ENCODE results near the gene DIP2B. TPM values are rescaled to one million over a fixed set of nuclear protein-coding genes. Genes with fewer than 3 reads are reported as not detected.

DIP2B gene
- polyA plus RNA-seq, 1 donor from 2014 or later, result 44.0 TPM

DNA sequence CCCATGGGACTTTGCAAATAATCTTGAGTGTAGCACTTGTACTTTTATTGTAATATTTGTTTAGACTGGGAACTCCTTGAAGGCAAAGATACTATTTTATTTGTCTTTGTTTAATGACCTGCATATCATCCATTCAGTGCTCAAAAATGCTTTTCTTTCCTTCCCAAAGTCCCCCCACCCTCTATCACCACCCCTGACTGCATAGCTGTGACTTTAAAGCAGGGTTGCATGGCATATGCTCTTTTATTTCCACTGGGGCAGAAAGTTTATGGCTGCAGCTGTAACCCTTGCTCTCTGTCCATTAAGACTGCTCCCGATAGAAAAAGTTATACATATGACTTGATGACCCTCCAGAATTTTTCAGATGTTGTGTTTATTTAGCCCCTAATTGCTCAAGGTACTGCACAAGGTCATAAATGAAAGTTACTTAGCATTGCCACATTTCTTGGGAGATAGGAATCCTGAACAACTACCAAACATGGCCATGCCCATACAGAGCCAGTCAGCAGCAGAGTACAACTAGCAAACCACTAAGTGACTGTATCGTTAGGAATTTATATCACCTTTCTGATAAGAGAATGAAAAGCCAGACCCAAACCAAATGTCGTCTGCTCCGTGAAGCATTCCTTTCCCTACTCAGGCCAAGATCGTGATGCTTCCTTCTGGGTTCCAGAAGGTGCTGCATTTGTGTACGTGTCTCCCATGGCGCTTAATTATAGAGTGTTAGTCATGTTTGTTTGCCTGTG is 114.3 kb downstream of the DIP2B start:
- Histone ChIP-seq H3K9ac (ENCODE audit: low read length) (no peak overlapping the region), H3K4me3 (ENCODE audit: low read length) (no peak overlapping the region), H4K20me1 (ENCODE audit: insufficient read depth) (no peaks in the 10 kb centered on the region), H3F3A (ENCODE audit: insufficient read depth, low read length, poor library complexity, severe bottlenecking) (no peaks in the 10 kb centered on the region), H3K27ac (ENCODE audit: low read length) (no peak overlapping the region), H3K79me2 (replicated peaks; ENCODE audit: insufficient read depth, low read length) (peaks cover 7% of the 10 kb centered on the region), H2AFZ (ENCODE audit: low read depth, low read length) (no peak overlapping the region), H3K9me2 (ENCODE audit: insufficient read depth, low read length) (no peaks in the 10 kb centered on the region), H3K27me3 (ENCODE audit: insufficient read depth, low read depth, low read length) (no peaks in the 10 kb centered on the region), H3K36me3 (ENCODE audit: insufficient read depth, low read length) (no peaks in the 10 kb centered on the region), H3K4me2 (ENCODE audit: low read length) (no peak overlapping the region), H3K9me3 (ENCODE audit: low read length) (no peaks in the 10 kb centered on the region)
- no peak for TF ChIP-seq MXI1 (conservative IDR thresholded peaks at IDR 0.05; ENCODE audit: poor library complexity, severe bottlenecking)
- TF ChIP-seq SMC3 (conservative IDR thresholded peaks at IDR 0.05; ENCODE audit: poor library complexity), result no peak
- no peak for TF ChIP-seq TAF1 (IDR thresholded peaks at IDR 0.05; ENCODE audit: low read depth)
- TF ChIP-seq, protein P1, sequence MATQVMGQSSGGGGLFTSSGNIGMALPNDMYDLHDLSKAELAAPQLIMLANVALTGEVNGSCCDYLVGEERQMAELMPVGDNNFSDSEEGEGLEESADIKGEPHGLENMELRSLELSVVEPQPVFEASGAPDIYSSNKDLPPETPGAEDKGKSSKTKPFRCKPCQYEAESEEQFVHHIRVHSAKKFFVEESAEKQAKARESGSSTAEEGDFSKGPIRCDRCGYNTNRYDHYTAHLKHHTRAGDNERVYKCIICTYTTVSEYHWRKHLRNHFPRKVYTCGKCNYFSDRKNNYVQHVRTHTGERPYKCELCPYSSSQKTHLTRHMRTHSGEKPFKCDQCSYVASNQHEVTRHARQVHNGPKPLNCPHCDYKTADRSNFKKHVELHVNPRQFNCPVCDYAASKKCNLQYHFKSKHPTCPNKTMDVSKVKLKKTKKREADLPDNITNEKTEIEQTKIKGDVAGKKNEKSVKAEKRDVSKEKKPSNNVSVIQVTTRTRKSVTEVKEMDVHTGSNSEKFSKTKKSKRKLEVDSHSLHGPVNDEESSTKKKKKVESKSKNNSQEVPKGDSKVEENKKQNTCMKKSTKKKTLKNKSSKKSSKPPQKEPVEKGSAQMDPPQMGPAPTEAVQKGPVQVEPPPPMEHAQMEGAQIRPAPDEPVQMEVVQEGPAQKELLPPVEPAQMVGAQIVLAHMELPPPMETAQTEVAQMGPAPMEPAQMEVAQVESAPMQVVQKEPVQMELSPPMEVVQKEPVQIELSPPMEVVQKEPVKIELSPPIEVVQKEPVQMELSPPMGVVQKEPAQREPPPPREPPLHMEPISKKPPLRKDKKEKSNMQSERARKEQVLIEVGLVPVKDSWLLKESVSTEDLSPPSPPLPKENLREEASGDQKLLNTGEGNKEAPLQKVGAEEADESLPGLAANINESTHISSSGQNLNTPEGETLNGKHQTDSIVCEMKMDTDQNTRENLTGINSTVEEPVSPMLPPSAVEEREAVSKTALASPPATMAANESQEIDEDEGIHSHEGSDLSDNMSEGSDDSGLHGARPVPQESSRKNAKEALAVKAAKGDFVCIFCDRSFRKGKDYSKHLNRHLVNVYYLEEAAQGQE (IDR thresholded peaks at IDR 0.05; ENCODE audit: borderline replicate concordance), result no peak
- no peak for TF ChIP-seq POLR2AphosphoS5 (IDR thresholded peaks at IDR 0.05)
- TF ChIP-seq, protein P2, sequence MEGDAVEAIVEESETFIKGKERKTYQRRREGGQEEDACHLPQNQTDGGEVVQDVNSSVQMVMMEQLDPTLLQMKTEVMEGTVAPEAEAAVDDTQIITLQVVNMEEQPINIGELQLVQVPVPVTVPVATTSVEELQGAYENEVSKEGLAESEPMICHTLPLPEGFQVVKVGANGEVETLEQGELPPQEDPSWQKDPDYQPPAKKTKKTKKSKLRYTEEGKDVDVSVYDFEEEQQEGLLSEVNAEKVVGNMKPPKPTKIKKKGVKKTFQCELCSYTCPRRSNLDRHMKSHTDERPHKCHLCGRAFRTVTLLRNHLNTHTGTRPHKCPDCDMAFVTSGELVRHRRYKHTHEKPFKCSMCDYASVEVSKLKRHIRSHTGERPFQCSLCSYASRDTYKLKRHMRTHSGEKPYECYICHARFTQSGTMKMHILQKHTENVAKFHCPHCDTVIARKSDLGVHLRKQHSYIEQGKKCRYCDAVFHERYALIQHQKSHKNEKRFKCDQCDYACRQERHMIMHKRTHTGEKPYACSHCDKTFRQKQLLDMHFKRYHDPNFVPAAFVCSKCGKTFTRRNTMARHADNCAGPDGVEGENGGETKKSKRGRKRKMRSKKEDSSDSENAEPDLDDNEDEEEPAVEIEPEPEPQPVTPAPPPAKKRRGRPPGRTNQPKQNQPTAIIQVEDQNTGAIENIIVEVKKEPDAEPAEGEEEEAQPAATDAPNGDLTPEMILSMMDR (IDR thresholded peaks at IDR 0.05; ENCODE audit: poor library complexity, severe bottlenecking), result no peak
- TF ChIP-seq RAD21 (conservative IDR thresholded peaks at IDR 0.05), result no peak
- no peak for TF ChIP-seq EP300 (conservative IDR thresholded peaks at IDR 0.05; ENCODE audit: poor library complexity, severe bottlenecking)
- TF ChIP-seq EZH2 (IDR thresholded peaks at IDR 0.05; ENCODE audit: borderline replicate concordance, insufficient read depth, low read length, poor library complexity, severe bottlenecking), result no peak

DNA sequence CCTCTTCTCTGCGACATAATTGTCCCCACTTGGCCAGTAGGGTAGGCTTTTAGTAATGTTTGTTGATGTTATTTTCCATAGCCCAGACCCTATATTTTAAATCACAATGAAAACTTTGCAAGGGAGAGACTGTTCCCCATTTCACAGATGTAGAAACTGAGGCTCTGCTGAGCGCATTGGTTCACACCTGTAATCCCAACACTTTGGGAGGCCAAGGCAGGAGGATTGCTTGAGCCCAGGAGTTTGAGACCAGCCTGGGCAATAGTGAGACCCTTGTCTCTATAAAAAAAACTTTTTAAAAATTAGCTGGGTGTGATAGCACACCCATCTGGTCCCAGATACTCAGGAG is 114.8 kb downstream of the DIP2B start:
- no peak for TF ChIP-seq EZH2 (IDR thresholded peaks at IDR 0.05; ENCODE audit: borderline replicate concordance, insufficient read depth, low read length, poor library complexity, severe bottlenecking)
- no peak for TF ChIP-seq TAF1 (IDR thresholded peaks at IDR 0.05; ENCODE audit: low read depth)
- TF ChIP-seq RAD21 (conservative IDR thresholded peaks at IDR 0.05), result no peak
- TF ChIP-seq, protein P1 (IDR thresholded peaks at IDR 0.05; ENCODE audit: borderline replicate concordance), result no peak
- no peak for TF ChIP-seq MXI1 (conservative IDR thresholded peaks at IDR 0.05; ENCODE audit: poor library complexity, severe bottlenecking)
- TF ChIP-seq EP300 (conservative IDR thresholded peaks at IDR 0.05; ENCODE audit: poor library complexity, severe bottlenecking), result no peak
- no peak for TF ChIP-seq SMC3 (conservative IDR thresholded peaks at IDR 0.05; ENCODE audit: poor library complexity)
- no peak for TF ChIP-seq POLR2AphosphoS5 (IDR thresholded peaks at IDR 0.05)
- TF ChIP-seq, protein P2 (IDR thresholded peaks at IDR 0.05; ENCODE audit: poor library complexity, severe bottlenecking), result no peak
- no peak overlapping the region for H3K9ac ChIP-seq (ENCODE audit: low read length)
- no peaks in the 10 kb centered on the region for H3K9me2 ChIP-seq (ENCODE audit: insufficient read depth, low read length)
- peaks cover 8% of the 10 kb centered on the region for H3K79me2 ChIP-seq (replicated peaks; ENCODE audit: insufficient read depth, low read length)
- H3K27me3 ChIP-seq (ENCODE audit: insufficient read depth, low read depth, low read length), result no peaks in the 10 kb centered on the region
- H3K27ac ChIP-seq (ENCODE audit: low read length), result no peak overlapping the region
- no peak overlapping the region for H3K4me3 ChIP-seq (ENCODE audit: low read length)
- no peaks in the 10 kb centered on the region for H3K9me3 ChIP-seq (ENCODE audit: low read length)
- no peaks in the 10 kb centered on the region for H4K20me1 ChIP-seq (ENCODE audit: insufficient read depth)
- H3F3A ChIP-seq (ENCODE audit: insufficient read depth, low read length, poor library complexity, severe bottlenecking), result no peaks in the 10 kb centered on the region
- H3K36me3 ChIP-seq (ENCODE audit: insufficient read depth, low read length), result no peaks in the 10 kb centered on the region
- H2AFZ ChIP-seq (ENCODE audit: low read depth, low read length), result no peak overlapping the region
- no peak overlapping the region for H3K4me2 ChIP-seq (ENCODE audit: low read length)

Measured in neural cell (in vitro differentiated cells).